GM12891 (cell line): Measurements from ENCODE around the gene CLIP3.

Source experiments
- PAX5 ChIP-seq: IDR thresholded peaks from 2 replicates; pipeline ENCODE4 v1.6.1; 2011; ENCODE audit warnings: low read length, moderate library complexity, mild to moderate bottlenecking; ENCODE audit not compliant: insufficient read depth, severe bottlenecking
- POLR2A ChIP-seq: IDR thresholded peaks from 2 replicates; pipeline ENCODE4 v1.6.1; 2011; ENCODE audit warnings: low read depth, low read length, control low read depth
- POLR2AphosphoS5 ChIP-seq: IDR thresholded peaks from 2 replicates; pipeline ENCODE4 v1.6.1; 2011; ENCODE audit warnings: low read depth, low read length, control low read depth
- POU2F2 ChIP-seq: IDR thresholded peaks from 2 replicates; pipeline ENCODE4 v1.6.1; 2011; ENCODE audit warnings: low read depth, mild to moderate bottlenecking, control low read depth, low read length, moderate library complexity
- SPI1 ChIP-seq: IDR thresholded peaks from 2 replicates; pipeline ENCODE4 v1.6.1; 2011; ENCODE audit warnings: low read depth, low read length, control low read depth
- TAF1 ChIP-seq: IDR thresholded peaks from 2 replicates; pipeline ENCODE4 v1.6.1; 2011; ENCODE audit warnings: low read depth, low read length, control low read depth

DNA sequence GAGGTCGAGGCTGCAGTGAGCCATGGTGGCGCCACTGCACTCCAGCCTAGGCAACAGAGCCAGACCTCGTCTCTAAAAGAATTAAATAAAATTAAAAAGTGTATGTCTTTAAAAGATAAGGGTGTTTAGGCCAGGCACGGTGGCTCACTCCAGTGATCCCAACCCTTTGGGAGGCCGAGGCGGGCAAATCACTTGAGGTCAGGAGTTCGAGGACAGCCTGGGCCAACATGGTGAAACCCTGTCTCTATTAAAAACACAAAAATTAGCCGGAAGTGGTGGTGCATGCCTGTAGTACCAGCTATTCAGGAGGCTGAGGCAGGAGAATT lies 45.1 kb downstream of the CLIP3 start:
- TF ChIP-seq POLR2A: no peak
- TF ChIP-seq POLR2AphosphoS5: no peak
- TF ChIP-seq TAF1: no peak
- no peak for TF ChIP-seq PAX5
- no peak for TF ChIP-seq POU2F2
- TF ChIP-seq SPI1: no peak
